Left renal cortex interstitium (tissue), 4 donors: ENCODE results near the gene LRRIQ1. TPM values are rescaled to one million over a fixed set of nuclear protein-coding genes. Genes with fewer than 3 reads are reported as not detected.

Experiments
- DNase-seq, 4 donors: peaks; one replicate each; pipeline ENCODE4 v3.0.0-alpha.2; 2013; ENCODE audit warnings: low read depth in 4 of 4, low spot score in 2 of 4, missing footprints in 1 of 4
- polyA plus RNA-seq, 4 donors: library from polyadenylated mRNA; unstranded; fragments of 120-200 nt; gene quantifications; one replicate each; pipeline ENCODE4 v1.2.1, GENCODE V29; 2013; ENCODE audit not compliant: insufficient read length in 4 of 4

Gene LRRIQ1
- polyA plus RNA-seq, 4 donors = 27.8 to 46.8 (median 37.2) TPM

GRCh38 chr12:85058339-85058738 is 22.2 kb downstream of the LRRIQ1 start:
- no peak for DNase-seq

DNA sequence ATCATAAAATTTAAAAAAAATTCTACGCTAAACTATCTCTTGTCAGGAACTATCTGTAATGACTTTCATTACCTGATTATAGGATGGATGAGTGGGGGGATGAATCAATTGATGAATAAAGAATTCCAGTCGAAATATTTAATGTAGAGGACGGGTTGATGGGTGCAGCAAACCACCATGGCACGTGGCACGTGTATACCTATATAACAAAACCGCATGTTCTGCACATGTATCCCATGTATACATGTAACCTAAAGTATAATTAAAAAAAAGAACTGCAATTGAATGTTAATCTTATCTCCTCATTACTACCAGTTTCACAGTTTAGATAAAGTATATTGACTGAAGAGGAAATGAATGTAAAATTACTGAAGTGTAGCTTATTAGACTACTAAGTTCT is 23.4 kb downstream of the LRRIQ1 start:
- DNase-seq = no peak

DNA sequence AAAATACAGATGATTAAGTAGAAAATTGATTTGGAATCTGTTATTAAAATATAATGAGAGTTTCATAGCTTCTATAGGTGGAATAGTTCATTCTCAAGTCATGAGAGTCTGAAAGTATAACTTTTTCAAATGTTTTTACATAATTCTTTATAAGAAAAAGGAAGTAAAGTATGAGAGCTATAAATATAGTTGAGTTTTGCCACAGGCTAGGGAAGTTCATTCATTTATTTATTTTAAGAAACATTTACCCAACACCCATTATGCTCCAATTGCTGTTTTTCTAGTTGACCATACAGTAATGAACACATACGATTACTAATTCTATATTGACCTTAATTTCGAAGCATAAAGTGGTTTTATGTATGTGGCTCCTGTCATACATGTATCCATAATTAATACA is 24.8 kb downstream of the LRRIQ1 start:
- DNase-seq = no peak

GRCh38 chr12:85065837-85066482 is 29.8 kb downstream of the LRRIQ1 start:
- DNase-seq = no peak

DNA sequence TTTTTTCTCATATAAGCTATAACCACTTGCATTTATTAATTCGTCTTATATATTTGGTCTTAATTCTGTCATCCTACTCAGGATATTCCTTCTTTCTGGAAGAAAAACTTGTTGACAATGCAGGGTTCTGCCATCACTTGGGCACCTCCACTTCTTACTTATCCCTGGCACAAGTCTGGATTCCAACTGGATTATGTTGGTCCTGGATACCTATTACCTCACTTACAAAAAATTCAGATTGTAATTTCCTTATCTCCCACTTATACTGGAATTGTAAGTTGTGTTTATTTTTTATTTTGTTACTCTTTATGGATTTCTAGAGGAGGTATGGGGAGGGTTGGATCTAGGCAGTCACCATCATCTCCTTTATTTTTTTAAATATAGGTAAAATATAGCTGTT is 36.7 kb downstream of the LRRIQ1 start:
- DNase-seq = no peak

DNA sequence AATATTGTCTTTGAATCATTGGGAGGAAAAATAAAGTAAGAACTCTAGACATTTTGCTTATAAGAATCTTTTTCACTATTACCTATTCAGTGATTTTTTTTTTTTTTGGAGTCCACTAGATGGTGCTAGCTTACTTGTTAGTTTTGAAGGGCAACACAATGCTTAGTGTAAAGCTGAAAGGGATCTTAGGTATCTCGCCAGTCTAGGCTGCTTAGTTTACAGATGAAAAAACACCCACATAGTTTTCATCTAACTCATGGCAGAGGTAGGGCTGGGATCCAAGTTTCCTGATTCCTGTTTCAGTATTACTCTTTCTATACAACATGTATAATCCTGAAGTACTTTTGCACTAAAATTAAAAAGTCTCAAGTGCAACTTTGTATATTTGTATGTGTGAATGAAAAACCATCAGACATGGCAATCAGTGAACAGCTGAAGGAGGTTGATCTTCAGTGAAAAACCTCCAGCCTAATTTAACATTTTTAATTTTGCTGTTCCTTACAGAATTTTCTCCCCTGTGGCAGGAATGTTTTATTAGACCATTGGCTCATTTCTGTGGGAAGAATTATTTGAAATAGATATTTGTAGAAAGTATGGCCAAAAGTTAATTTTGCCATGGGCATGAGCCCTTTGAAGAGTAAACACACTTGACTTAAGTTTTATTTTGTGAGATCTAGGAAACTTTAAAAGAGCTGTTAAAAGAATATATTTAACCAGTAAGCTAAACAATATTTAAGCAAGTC is 40.7 kb downstream of the LRRIQ1 start:
- peak; percentile 20 to 37 (median 26) for DNase-seq

DNA sequence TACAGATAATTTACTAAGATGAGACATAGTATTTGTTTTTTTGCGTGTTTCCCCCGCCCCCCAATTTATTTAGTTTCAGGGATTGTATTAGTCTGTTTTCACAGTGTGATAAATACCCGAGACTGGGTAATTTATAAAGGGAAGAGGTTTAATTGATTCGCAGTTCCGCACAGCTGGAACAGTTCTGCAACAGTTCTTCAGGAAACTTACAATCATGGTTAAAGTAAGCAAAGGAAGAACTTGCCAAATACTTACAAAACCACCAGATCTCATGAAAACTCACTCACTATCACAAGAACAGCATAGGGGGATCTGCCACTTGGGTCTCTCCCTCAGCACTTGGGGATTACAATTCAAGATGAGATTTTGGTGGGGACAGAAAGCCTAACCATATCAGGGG is 48.9 kb downstream of the LRRIQ1 start:
- DNase-seq = no peak

DNA sequence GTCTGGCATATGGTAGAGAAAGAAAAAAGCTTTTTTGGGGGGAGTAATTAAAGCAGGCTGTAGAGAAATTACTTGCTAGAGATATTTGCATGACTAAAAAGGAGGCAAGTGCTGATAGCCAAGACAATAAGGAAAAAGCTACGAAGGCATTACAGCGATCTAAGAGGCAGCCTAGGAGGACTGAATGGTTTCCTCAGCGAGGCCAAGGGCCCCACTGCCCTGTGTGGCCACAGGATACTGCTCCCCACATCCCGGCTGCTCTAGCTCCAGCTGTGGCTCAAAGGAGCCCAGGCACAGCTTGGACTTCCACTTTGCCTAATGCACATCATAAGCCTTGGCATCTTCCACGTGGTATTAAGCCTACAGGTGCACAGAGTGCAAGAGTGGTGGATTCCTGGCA is 53.6 kb downstream of the LRRIQ1 start:
- DNase-seq = no peak

DNA sequence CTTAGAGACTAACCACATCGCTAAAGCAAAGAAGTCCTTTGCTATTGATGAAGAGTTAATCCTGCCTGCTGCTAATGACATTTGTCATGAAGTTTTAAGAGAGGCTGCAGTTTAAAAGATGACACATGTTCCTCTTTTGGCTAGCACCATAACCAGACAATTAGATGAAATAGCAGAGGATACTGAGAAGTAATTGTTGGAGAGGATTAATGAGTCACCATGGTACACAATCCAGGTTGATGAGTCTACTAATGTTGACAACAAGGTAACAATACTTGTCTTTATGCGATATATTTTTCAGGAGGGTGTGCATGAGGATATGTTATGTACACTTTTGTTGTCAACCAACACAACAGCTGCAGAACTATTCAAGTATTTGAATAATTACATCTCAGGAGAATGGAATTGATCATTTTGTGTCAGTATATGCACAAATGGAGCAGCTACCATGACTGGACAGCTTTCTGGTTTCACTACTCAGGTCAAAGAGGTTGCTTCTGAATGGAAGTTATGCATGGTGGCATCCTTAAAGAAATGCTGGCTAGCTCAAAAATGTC is 56.7 kb downstream of the LRRIQ1 start:
- no peak for DNase-seq

DNA sequence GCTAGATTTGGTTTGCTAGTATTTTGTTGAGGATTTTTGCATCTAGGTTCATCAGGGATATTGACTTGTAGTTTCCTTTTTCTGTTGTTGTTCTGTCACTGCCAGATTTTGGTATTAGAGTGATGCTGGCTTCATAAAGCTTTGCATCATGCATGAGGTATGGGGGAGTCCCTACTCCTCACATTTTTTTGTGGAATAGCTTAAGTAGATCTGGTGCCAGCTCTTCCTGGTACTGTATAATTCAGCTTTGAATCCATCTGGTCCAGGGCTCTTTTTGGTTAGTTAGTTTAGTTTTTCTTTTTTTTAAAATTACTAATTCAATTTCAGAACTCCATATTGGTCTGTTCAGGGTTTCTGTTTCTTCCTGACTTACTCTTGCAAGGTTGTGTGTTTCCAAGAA is 59.4 kb downstream of the LRRIQ1 start:
- no peak for DNase-seq

- DNase-seq = no peak
Measured at GRCh38 chr12:85130646-85131045, 94.5 kb downstream of the LRRIQ1 start.

DNA sequence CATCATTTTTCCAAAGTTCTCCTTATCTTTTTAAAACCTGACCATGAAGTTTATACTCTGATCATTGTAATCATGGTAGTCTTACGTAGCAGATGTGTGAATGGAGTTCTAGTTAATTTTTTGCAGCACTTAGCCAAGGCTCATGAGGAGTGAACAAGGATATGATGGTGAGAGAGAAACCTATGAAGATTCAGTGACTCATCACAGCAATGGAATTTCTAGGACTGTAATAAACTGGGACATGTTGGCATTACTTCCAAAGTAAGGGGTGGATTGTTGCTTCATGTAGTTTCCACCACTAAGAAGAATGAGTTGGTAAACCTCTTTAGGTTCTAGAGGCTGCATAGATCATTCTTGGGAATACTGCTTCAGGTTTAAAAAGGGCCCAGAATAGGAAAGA is 102.7 kb downstream of the LRRIQ1 start:
- no peak for DNase-seq

DNA sequence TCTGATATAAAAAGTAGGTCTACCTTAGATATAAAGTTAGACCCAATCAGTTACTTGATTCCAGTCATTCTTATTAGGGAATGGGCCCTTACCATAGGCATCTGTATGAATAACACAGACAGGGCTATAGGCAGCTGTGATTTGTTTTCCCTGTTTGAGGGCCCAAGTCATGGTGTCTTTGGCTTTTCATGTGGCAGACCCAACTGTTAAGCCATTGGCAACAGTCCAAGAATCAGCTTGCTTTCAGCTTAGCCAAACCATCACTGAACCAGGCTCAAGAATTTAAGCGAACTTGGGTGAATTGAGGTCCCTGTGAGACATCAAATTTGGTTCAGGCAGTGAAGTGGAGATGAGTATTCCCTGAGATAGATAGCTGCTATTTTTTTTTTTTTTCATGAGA is 111.2 kb downstream of the LRRIQ1 start:
- no peak for DNase-seq

DNA sequence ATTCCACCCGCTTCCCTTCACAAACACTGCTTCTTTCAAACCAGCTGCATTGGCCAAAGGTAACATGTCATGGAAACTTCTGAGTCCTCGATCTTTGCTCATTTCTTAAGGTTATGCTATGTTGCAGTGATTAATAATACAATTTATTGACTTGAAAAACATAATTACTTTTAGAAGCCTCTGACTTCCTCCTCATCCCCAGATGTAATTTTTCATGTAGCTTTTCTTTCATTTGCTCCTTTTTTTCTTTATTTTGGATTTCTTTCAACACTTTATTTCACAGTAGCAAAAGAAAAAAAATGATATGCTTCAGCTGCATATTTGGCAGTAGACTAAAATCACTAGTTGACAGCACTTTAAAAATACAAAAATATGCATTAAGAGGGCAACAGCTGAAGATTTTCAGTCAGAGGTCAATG is 116.2 kb downstream of the LRRIQ1 start:
- peak in 3 of 4 donors; percentile 46 to 74 (median 58) for DNase-seq

DNA sequence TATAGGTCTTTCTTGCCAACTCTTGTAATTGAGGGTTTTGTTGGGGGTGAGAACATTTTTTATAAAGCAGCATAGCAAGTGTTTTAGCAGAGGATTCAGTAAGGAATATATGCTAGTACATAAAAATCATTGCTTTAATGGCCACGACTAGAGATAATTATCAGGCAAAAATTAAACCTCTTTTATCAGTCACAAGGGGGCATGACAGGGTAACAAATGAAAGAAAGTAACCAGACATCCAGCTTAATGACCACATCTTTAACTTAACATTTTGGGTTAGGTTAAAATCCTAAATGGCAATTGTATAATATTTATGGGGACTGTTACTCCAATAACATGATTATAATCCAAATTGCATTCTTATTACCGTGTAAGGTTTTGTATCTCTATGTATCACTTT is 119.6 kb downstream of the LRRIQ1 start:
- DNase-seq = no peak

DNA sequence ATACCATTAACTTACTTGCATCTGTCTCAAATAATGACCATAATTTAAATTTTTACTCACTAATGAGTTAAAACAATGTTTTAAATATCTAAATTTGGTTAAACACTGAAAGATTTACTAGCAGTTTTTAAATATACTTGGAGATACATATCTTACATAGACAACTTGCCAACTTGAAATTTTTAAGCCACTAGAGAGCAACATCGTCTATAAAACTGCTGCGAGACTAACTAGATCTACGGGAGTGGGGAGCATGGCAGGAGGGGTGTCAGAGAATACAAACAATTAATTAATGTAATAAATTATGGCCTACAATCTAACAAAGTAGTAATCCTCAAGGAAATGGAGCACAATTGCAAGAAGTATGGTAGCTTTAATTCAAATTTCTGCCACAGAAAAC is 120.4 kb downstream of the LRRIQ1 start:
- DNase-seq = no peak

- no peak for DNase-seq
Measured at GRCh38 chr12:85157035-85157603, 121.0 kb downstream of the LRRIQ1 start.

DNA sequence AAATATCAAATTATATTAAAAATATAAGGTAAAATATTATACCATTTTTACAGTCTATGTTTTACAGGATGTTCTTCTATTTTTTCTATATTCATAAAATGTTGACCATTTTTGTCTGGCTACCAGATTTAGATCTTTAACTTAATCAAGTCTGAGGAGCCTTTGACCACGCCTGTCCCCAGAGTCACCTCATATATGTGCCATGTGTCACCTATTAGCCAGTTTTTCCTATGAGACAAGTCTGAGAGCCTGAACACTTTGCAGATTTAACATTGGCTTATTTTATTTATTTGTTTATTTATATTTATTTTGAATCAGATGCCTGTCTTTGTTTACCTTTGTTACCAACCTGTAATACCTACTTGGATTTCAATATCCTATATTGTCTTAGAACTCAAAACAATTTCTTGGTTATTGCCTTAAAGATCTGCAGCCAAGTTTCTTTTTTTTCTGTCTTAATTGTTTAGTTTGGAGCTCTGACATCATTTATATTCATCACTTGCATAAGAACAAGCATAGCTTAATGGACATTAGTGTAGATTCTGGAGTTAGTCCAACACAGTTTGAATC is 127.7 kb downstream of the LRRIQ1 start:
- no peak for DNase-seq

GRCh38 chr12:85179680-85180270 is 143.6 kb downstream of the LRRIQ1 start:
- peak in 1 of 4 donors; percentile 43 for DNase-seq

GRCh38 chr12:85182699-85183098 is 146.5 kb downstream of the LRRIQ1 start:
- DNase-seq = peak in 3 of 4 donors; percentile 22 to 45 (median 40)

GRCh38 chr12:85183855-85184254 is 147.7 kb downstream of the LRRIQ1 start:
- DNase-seq = no peak
